SK-N-SH treated with all-trans-retinoic acid at 6 μM for 48 hours (cell line): ENCODE measurements around the gene KATNIP.

Experiments used
- ARNTL ChIP-seq: fragments of 450-650 bp; formaldehyde crosslinking; IDR thresholded peaks from 2 replicates; pipeline ENCODE4 v1.5.0; 2020; ENCODE audit warnings: low read depth, mild to moderate bottlenecking, moderate library complexity, borderline replicate concordance
- BACH2 ChIP-seq: fragments of 250-450 bp; sonication (Bioruptor Pico); IDR thresholded peaks from 2 replicates; pipeline ENCODE4 v1.9.0; 2021; ENCODE audit warnings: mild to moderate bottlenecking, borderline replicate concordance
- CSDC2 ChIP-seq: fragments of 250-450 bp; sonication (Bioruptor Pico); IDR thresholded peaks from 2 replicates; pipeline ENCODE4 v1.5.0; 2020; ENCODE audit warnings: mild to moderate bottlenecking, moderate library complexity
- ISL1 ChIP-seq: fragments of 250-450 bp; sonication (Bioruptor Pico); IDR thresholded peaks from 2 replicates; pipeline ENCODE4 v2.1.2; 2022; ENCODE audit warnings: mild to moderate bottlenecking, moderate library complexity
- OSR1 ChIP-seq: fragments of 250-450 bp; sonication (Bioruptor Pico); IDR thresholded peaks from 2 replicates; pipeline ENCODE4 v1.8.0; 2022; ENCODE audit warnings: moderate library complexity, mild to moderate bottlenecking, inconsistent platforms
- TOX ChIP-seq: fragments of 250-450 bp; sonication (Bioruptor Pico); IDR thresholded peaks from 2 replicates; pipeline ENCODE4 v1.8.0; 2021; ENCODE audit warnings: mild to moderate bottlenecking, moderate library complexity, borderline replicate concordance
- TSHZ2 ChIP-seq: fragments of 250-450 bp; sonication (Bioruptor Pico); IDR thresholded peaks from 2 replicates; pipeline ENCODE4 v1.5.0; 2020; ENCODE audit warnings: mild to moderate bottlenecking, moderate library complexity
- ZC3H10 ChIP-seq: fragments of 250-450 bp; sonication (Bioruptor Pico); IDR thresholded peaks from 2 replicates; pipeline ENCODE4 v1.5.1; 2021; ENCODE audit warnings: mild to moderate bottlenecking, moderate library complexity
- ZFP30 ChIP-seq: fragments of 450-650 bp; formaldehyde crosslinking; IDR thresholded peaks from 2 replicates; pipeline ENCODE4 v1.5.0; 2022; ENCODE audit warnings: mild to moderate bottlenecking, moderate library complexity
- ZNF8 ChIP-seq: fragments of 450-650 bp; formaldehyde crosslinking; IDR thresholded peaks from 2 replicates; pipeline ENCODE4 v1.5.0; 2020; ENCODE audit warnings: mild to moderate bottlenecking, moderate library complexity
- TF ChIP-seq, protein P1 (sequence below): fragments of 250-450 bp; sonication (Bioruptor Pico); IDR thresholded peaks from 2 replicates; pipeline ENCODE4 v1.8.0; 2020; ENCODE audit warnings: mild to moderate bottlenecking, moderate library complexity, borderline replicate concordance
- TF ChIP-seq, protein P2 (sequence below): fragments of 250-450 bp; sonication (Bioruptor Pico); IDR thresholded peaks from 2 replicates; pipeline ENCODE4 v1.5.1; 2020; ENCODE audit warnings: low read depth, mild to moderate bottlenecking, moderate library complexity
- TF ChIP-seq, protein P3 (sequence below): fragments of 250-450 bp; sonication (Bioruptor Pico); IDR thresholded peaks from 2 replicates; pipeline ENCODE4 v1.8.0; 2021; ENCODE audit warnings: low read depth, mild to moderate bottlenecking, moderate library complexity, borderline replicate concordance

GRCh38 chr16:27595475-27595874 lies 45.5 kb downstream of the KATNIP start:
- TF ChIP-seq ARNTL (CRISPR knock-in tag), result no peak
- TF ChIP-seq ZFP30 (CRISPR knock-in tag), result no peak
- no peak for TF ChIP-seq BACH2
- TF ChIP-seq TSHZ2, result no peak
- TF ChIP-seq OSR1, result no peak
- no peak for TF ChIP-seq ZC3H10 (CRISPR knock-in tag)
- TF ChIP-seq, protein P1, sequence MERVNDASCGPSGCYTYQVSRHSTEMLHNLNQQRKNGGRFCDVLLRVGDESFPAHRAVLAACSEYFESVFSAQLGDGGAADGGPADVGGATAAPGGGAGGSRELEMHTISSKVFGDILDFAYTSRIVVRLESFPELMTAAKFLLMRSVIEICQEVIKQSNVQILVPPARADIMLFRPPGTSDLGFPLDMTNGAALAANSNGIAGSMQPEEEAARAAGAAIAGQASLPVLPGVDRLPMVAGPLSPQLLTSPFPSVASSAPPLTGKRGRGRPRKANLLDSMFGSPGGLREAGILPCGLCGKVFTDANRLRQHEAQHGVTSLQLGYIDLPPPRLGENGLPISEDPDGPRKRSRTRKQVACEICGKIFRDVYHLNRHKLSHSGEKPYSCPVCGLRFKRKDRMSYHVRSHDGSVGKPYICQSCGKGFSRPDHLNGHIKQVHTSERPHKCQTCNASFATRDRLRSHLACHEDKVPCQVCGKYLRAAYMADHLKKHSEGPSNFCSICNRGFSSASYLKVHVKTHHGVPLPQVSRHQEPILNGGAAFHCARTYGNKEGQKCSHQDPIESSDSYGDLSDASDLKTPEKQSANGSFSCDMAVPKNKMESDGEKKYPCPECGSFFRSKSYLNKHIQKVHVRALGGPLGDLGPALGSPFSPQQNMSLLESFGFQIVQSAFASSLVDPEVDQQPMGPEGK (CRISPR knock-in tag), result no peak
- TF ChIP-seq, protein P2, sequence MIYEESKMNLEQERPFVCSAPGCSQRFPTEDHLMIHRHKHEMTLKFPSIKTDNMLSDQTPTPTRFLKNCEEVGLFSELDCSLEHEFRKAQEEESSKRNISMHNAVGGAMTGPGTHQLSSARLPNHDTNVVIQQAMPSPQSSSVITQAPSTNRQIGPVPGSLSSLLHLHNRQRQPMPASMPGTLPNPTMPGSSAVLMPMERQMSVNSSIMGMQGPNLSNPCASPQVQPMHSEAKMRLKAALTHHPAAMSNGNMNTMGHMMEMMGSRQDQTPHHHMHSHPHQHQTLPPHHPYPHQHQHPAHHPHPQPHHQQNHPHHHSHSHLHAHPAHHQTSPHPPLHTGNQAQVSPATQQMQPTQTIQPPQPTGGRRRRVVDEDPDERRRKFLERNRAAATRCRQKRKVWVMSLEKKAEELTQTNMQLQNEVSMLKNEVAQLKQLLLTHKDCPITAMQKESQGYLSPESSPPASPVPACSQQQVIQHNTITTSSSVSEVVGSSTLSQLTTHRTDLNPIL (CRISPR knock-in tag), result no peak
- TF ChIP-seq, protein P3, sequence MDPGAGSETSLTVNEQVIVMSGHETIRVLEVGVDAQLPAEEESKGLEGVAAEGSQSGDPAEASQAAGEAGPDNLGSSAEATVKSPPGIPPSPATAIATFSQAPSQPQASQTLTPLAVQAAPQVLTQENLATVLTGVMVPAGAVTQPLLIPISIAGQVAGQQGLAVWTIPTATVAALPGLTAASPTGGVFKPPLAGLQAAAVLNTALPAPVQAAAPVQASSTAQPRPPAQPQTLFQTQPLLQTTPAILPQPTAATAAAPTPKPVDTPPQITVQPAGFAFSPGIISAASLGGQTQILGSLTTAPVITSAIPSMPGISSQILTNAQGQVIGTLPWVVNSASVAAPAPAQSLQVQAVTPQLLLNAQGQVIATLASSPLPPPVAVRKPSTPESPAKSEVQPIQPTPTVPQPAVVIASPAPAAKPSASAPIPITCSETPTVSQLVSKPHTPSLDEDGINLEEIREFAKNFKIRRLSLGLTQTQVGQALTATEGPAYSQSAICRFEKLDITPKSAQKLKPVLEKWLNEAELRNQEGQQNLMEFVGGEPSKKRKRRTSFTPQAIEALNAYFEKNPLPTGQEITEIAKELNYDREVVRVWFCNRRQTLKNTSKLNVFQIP (CRISPR knock-in tag), result no peak
- no peak for TF ChIP-seq ZNF8 (CRISPR knock-in tag)
- no peak for TF ChIP-seq ISL1 (CRISPR knock-in tag)
- no peak for TF ChIP-seq TOX
- no peak for TF ChIP-seq CSDC2
